Tibial nerve (tissue), 4 donors: Measurements from ENCODE around the gene SUGP2. TPM values are rescaled to one million over a fixed set of nuclear protein-coding genes. Genes with fewer than 3 reads are reported as not detected.

ENCODE experiments used
- DNase-seq, 2 donors: peaks; one replicate each; pipeline ENCODE4 v3.0.0-alpha.2; 2019; ENCODE audit warnings: low spot score in 2 of 2
- H3K27ac ChIP-seq, 4 donors: fragments of 200-600 bp; sonication (generic) in 3 of 4; one replicate each; pipeline ENCODE4 v1.5.1; 2017 to 2019; ENCODE audit warnings: mild to moderate bottlenecking in 1 of 4
- H3K27me3 ChIP-seq, 2 donors: fragments of 200-600 bp; sonication (generic) in 1 of 2; one replicate each; pipeline versions ENCODE4 v1.5.1 to v1.6.0; 2017 to 2019
- H3K36me3 ChIP-seq, 3 donors: fragments of 200-600 bp; sonication (generic); one replicate each; pipeline ENCODE4 v1.5.1; 2018 to 2019
- H3K4me1 ChIP-seq, 4 donors: fragments of 200-600 bp; sonication (generic) in 3 of 4; one replicate each; pipeline ENCODE4 v1.5.1; 2017 to 2019
- H3K4me3 ChIP-seq, 4 donors: fragments of 200-600 bp; sonication (generic) in 3 of 4; one replicate each; pipeline ENCODE4 v1.5.1; 2017 to 2019; ENCODE audit warnings: mild to moderate bottlenecking in 1 of 4, moderate library complexity in 1 of 4
- H3K9me3 ChIP-seq, 4 donors: fragments of 200-600 bp; sonication (generic) in 3 of 4; one replicate each; pipeline ENCODE4 v1.5.1; 2017 to 2019
- EP300 ChIP-seq, 2 donors: sonication (generic); formaldehyde crosslinking; IDR thresholded peaks; one replicate each; pipeline ENCODE4 v1.6.1; 2017; ENCODE audit warnings: antibody characterized with exemption in 2 of 2, mild to moderate bottlenecking in 1 of 2
- POLR2A ChIP-seq, 2 donors: fragments of 450-650 bp; IDR thresholded peaks; one replicate each; pipeline ENCODE4 v1.6.1; 2017; ENCODE audit warnings: antibody characterized with exemption in 2 of 2, mild to moderate bottlenecking in 2 of 2, moderate library complexity in 2 of 2
- WGBS, 2 donors: methylation state at CpG; one replicate each; pipeline ENCODE4 v1.1.5; 2018; 5-methylcytosine and 5-hydroxymethylcytosine counted together
- total RNA-seq, 4 donors: library from RNA; depleted of rRNA; stranded (reverse); fragments of >200 nt; gene quantifications; one replicate each; pipeline ENCODE4 v1.1.0, GENCODE V29; 2016
- TF ChIP-seq, protein P1 (sequence below), 5 experiments: fragments of 200-600 bp in 3 of 5; fragments of 450-650 bp in 2 of 5; sonication (generic) in 3 of 5; IDR thresholded peaks; one replicate each; pipeline ENCODE4 v1.5.1; 2016 to 2019; ENCODE audit warnings: antibody characterized with exemption in 5 of 5, mild to moderate bottlenecking in 3 of 5, moderate library complexity in 2 of 5

Gene SUGP2
- total RNA-seq, 4 donors from 2014 or later, result 50.8 to 95.1 (median 65.1) TPM

GRCh38 chr19:19067276-19068072 is 34.2 kb upstream of the SUGP2 start:
- WGBS, 2 donors, result 78 to 79% methylated on average over 11 of the region's 11 CpGs
- Histone ChIP-seq H3K27me3 (no peaks in the 10 kb centered on the region), H3K9me3 (no peaks in the 10 kb centered on the region), H3K4me1 (peaks cover 0 to 34% (median 8%) of the 10 kb centered on the region in 4 donors), H3K4me3 (no peak overlapping the region), H3K27ac (no peak overlapping the region), H3K36me3 (no peaks in the 10 kb centered on the region)
- TF ChIP-seq, protein P1, sequence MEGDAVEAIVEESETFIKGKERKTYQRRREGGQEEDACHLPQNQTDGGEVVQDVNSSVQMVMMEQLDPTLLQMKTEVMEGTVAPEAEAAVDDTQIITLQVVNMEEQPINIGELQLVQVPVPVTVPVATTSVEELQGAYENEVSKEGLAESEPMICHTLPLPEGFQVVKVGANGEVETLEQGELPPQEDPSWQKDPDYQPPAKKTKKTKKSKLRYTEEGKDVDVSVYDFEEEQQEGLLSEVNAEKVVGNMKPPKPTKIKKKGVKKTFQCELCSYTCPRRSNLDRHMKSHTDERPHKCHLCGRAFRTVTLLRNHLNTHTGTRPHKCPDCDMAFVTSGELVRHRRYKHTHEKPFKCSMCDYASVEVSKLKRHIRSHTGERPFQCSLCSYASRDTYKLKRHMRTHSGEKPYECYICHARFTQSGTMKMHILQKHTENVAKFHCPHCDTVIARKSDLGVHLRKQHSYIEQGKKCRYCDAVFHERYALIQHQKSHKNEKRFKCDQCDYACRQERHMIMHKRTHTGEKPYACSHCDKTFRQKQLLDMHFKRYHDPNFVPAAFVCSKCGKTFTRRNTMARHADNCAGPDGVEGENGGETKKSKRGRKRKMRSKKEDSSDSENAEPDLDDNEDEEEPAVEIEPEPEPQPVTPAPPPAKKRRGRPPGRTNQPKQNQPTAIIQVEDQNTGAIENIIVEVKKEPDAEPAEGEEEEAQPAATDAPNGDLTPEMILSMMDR (IDR thresholded peaks at IDR 0.05), result no peak
- TF ChIP-seq EP300 (IDR thresholded peaks at IDR 0.05), result no peak
- TF ChIP-seq POLR2A (IDR thresholded peaks at IDR 0.05), result no peak
- DNase-seq, result no peak

DNA sequence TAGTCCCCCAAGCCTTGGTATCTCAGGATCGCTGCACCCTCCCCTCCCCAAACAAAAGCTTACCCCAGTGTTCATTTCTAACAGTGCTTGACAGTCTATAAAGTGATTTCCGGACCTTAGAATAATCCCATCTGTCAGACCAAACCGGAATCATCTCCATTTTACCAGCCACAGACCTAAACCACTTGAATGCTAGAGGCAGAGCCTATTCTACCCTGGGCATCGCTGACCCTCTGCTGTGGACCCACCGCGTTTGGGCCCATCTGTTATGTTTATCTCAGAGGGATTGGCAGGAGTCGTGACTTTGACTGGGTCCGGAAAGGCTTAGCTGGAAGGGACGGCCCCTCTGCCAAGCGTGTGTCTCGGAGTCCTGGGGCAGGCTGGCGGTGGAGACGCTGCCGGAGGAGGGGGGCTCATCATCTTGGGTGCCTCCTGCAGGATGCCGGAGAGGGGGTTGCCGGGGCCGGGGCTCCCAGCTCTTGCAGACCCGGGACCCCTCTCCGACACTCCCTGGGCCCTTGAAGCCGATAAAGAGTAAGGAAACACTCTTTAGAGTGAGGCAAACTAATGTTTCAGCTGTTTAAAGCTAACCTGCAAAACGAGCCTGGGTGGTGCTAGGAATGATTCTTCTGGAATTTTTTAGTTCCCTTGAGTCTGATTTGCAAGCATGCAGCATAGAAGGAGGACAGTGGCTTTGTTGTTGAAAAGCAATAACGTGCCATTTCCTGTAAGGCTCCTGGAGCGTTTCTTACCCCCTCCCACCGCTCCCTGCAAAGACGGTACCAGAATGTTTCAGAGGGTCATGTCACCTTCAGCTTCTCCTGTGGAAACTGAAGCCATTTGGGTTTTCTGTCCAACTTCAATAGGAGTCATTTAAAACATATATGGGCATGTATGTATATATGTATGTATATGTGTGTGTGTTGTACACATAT is 31.8 kb upstream of the SUGP2 start:
- Histone ChIP-seq H3K4me1 (peaks cover 0 to 34% (median 8%) of the 10 kb centered on the region in 4 donors), H3K36me3 (peaks cover 0 to 3% (median 0%) of the 10 kb centered on the region in 3 donors), H3K9me3 (no peaks in the 10 kb centered on the region), H3K27me3 (no peaks in the 10 kb centered on the region), H3K27ac (peak overlapping the region; percentile 0 to 91 (median 74)), H3K4me3 (peak overlapping the region in 3 of 4 donors; percentile 64 to 76 (median 69))
- 2 to 4% methylated on average over 25 of the region's 25 CpGs for WGBS, 2 donors
- TF ChIP-seq POLR2A (IDR thresholded peaks at IDR 0.05) (no peak), EP300 (IDR thresholded peaks at IDR 0.05) (no peak)
- DNase-seq, result no peak

GRCh38 chr19:19064098-19064722 is 30.9 kb upstream of the SUGP2 start:
- no peaks in the 10 kb centered on the region for H3K27me3 ChIP-seq
- no peak for DNase-seq
- H3K36me3 ChIP-seq, result peaks cover 0 to 12% (median 0%) of the 10 kb centered on the region in 3 donors
- WGBS, 2 donors, result 3 to 5% methylated on average over 21 to 27 of the region's 29 CpGs
- peak overlapping the region; percentile 64 to 83 (median 72) for H3K4me3 ChIP-seq
- peak overlapping the region; percentile 72 to 91 (median 83) for H3K27ac ChIP-seq
- peaks cover 0 to 31% (median 8%) of the 10 kb centered on the region in 4 donors for H3K4me1 ChIP-seq
- no peaks in the 10 kb centered on the region for H3K9me3 ChIP-seq
- TF ChIP-seq, protein P1 (IDR thresholded peaks at IDR 0.05), result no peak
- TF ChIP-seq POLR2A (IDR thresholded peaks at IDR 0.05), result no peak
- TF ChIP-seq EP300 (IDR thresholded peaks at IDR 0.05), result no peak

DNA sequence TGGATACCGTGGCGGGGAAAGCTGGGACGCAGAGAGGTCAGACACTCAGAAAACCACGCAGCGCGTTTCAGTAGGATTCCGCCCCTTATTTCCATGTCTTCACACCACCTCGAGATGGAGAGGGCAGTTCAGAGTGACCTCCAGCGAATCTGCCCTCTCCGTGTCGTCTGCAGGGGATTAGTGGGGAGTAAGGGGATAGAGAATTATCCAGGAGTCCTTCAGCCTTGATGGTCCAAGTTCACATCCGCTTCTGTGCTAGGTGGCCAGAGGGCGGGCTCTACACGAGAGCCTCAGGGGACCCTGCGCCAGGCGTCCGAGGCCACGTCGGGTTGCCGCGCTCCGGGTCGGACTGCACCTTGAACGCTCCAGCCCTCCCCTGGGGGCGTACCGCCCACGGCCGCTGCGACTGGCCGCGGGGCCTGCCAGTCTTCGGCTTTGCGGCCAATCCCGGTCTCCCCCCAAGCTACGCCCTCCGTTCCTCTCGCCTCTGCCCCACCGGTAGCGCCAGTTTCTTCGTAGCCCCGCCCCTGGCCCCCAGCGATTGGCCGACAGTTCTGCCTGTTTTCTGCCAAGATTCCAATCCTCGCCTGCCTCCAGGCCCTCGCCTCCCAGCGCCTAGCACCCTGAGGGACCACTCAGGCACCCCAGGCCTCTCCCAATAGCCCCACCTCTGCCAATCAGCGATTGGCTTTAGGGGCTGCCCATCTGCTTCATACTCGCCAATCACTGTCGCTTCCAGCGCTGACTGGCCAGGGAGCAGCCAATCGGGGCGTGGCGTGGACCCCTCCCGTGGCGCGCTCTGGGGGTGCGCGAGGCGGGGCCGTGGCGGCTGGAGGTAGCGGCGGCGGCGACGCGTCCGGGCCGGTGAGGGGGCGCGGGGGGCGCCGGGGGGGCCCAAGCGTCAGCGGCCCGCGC is 30.1 kb upstream of the SUGP2 start, which contains the start of gene SLC25A42:
TSS of gene SLC25A42 (plus strand) at position 812 of the 915 bp plus-strand sequence. CDS start 32,131 bp downstream, outside the sequence.
- H3K36me3 ChIP-seq, result peaks cover 0 to 17% (median 0%) of the 10 kb centered on the region in 3 donors
- TF ChIP-seq, protein P1 (IDR thresholded peaks at IDR 0.05), result peak in 1 of 5 experiments; percentile 18
- peak; percentile 69 to 80 for TF ChIP-seq EP300 (IDR thresholded peaks at IDR 0.05)
- TF ChIP-seq POLR2A (IDR thresholded peaks at IDR 0.05), result peak; percentile 21 to 49
- no peaks in the 10 kb centered on the region for H3K9me3 ChIP-seq
- H3K27me3 ChIP-seq, result no peaks in the 10 kb centered on the region
- peak; percentile 99 to 100 for DNase-seq
- peak within 1 kb of the TSS; percentile 64 to 83 (median 72) for H3K4me3 ChIP-seq
- peak within 1 kb of the TSS; percentile 82 to 93 (median 90) for H3K27ac ChIP-seq
- peaks cover 0 to 25% (median 8%) of the 10 kb centered on the region in 4 donors for H3K4me1 ChIP-seq
- WGBS, 2 donors, result 2% methylated on average over 49 to 50 of the region's 77 CpGs
